Measurements from ENCODE around the gene VARS2. TPM values are rescaled to one million over a fixed set of nuclear protein-coding genes. Genes with fewer than 3 reads are reported as not detected.

The VARS2 gene
- total and polyA plus RNA-seq, 2 donors from 2014 or later, result 30.4 to 34.5 TPM

DNA sequence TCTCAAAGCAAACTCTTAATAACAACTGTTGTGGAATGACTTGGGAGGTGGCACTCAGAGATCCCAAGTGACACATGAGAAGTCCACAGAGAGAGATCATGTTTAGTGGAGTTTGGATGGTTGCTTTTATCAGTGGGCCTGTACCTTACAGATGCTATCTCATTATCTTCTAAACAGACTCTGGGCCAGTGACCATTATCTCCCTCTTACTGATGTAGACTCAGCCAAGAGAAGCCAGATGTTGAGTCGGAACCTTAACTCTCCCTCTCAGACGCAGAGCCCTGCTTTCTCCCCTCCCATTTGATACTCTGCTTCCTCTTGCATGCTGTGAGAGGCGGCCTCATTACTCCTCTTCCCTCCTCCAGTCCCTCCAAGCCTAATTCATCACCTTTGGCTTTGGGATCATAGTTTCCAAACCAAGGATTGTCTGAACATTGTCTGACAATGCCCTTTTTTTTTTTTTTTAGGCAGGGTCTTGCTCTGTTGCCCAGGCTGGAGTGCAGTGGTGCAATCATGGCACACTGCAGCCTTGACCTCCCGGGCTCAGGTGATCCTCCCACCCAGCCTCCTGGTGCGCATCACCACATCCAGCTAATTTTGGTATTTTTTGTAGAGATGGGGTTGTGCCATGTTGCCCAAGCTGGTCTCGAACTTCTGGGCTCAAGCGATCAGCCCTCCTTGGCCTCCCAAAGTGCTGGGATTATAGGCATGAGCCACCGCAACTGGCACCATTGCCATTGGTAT is 34.2 kb upstream of the VARS2 start:
- intact Hi-C loops (cut with DNase I), result loop anchor here (10.0 kb wide), 2 partner anchors 55 to 145 kb away; no protein-coding TSS in a partner anchor
- Histone ChIP-seq H3K27me3 (ENCODE audit: control insufficient read depth, insufficient read depth, low read length) (no peaks in the 10 kb centered on the region), H3K4me3 (ENCODE audit: low read length in 3 of 3) (no peak overlapping the region), H3K36me3 (ENCODE audit: control insufficient read depth in 2 of 3, insufficient read depth in 3 of 3, low read length in 3 of 3) (no peaks in the 10 kb centered on the region), H3K27ac (ENCODE audit: low read depth in 2 of 2, low read length in 2 of 2) (no peak overlapping the region), H3K4me1 (ENCODE audit: control insufficient read depth in 2 of 3, insufficient read depth in 2 of 3, low read depth in 1 of 3, low read length in 3 of 3) (peaks cover 9 to 25% (median 13%) of the 10 kb centered on the region in 3 donors), H3K9ac (ENCODE audit: low read length in 3 of 3) (no peak overlapping the region), H3K9me3 (ENCODE audit: control insufficient read depth in 2 of 3, insufficient read depth in 1 of 3, low read length in 3 of 3) (no peaks in the 10 kb centered on the region)
- DNase-seq (peak in 1 of 5 donors; percentile 41), FAIRE-seq (no peak)
- no peak for TF ChIP-seq CTCF (IDR thresholded peaks at IDR 0.05; ENCODE audit: borderline replicate concordance, extremely low read depth, insufficient read depth)

GRCh38 chr6:30880698-30881252 is 33.3 kb upstream of the VARS2 start:
- Histone ChIP-seq H3K9me3 (ENCODE audit: control insufficient read depth in 2 of 3, insufficient read depth in 1 of 3, low read length in 3 of 3) (no peaks in the 10 kb centered on the region), H3K27ac (ENCODE audit: low read depth in 2 of 2, low read length in 2 of 2) (peak overlapping the region; percentile 94 to 97), H3K9ac (ENCODE audit: low read length in 3 of 3) (peak overlapping the region in 2 of 3 donors; percentile 20 to 42), H3K4me3 (ENCODE audit: low read length in 3 of 3) (peak overlapping the region; percentile 28 to 69 (median 30)), H3K27me3 (ENCODE audit: control insufficient read depth, insufficient read depth, low read length) (no peaks in the 10 kb centered on the region), H3K4me1 (ENCODE audit: control insufficient read depth in 2 of 3, insufficient read depth in 2 of 3, low read depth in 1 of 3, low read length in 3 of 3) (peaks cover 9 to 34% (median 18%) of the 10 kb centered on the region in 3 donors), H3K36me3 (ENCODE audit: control insufficient read depth in 2 of 3, insufficient read depth in 3 of 3, low read length in 3 of 3) (no peaks in the 10 kb centered on the region)
- no peak for FAIRE-seq
- intact Hi-C loops (cut with DNase I), result loop anchor here (10.0 kb wide), 1 partner anchor 146 kb away; no protein-coding TSS in a partner anchor
- no peak for TF ChIP-seq CTCF (IDR thresholded peaks at IDR 0.05; ENCODE audit: borderline replicate concordance, extremely low read depth, insufficient read depth)
- DNase-seq, result peak; percentile 75 to 88 (median 81)

DNA sequence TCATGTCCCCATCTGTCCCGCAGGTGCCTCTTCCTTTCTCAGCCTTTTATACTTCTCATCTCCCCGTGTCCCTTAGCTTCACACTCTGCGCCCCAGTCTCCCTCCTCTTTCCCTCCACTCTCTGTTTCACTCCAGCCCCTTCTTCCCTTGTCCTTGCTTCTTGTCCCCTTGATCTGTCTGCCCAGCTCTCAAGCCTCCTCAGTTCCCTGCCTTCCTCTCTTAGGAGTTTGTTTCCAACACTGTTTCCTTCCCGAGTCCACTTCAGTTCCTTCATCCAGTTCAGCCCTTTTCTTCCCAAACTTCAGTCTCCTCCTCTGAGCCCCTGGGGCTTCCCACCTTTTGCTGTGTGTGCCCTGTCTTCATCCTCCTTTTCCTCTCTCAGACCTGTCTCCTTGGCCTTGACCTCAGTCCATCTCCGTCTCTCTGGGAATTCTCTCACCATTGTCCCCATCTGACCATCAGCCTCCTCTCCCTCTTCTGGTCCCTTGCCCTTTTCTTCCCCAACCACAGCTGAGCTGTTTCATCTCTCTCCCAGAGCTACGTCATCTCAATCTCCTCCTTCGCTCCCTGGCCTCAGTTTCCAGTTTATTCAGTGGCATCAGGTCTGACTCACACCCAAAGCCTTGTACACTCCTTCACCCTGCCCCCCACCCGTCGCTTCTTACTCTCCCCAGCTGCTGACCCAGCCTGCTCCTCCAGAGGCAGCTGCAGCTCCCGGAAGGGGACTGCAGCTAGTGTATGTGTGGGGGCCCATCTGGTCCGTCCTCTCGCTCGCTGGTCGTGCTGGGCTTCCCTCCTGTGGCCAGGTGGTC is 32.4 kb upstream of the VARS2 start:
- peak overlapping the region; percentile 94 to 97 for H3K27ac ChIP-seq (ENCODE audit: low read depth in 2 of 2, low read length in 2 of 2)

More for the DNA sequence above, 32.4 kb upstream of the VARS2 start:
- Histone ChIP-seq H3K4me3 (ENCODE audit: low read length in 3 of 3) (peak overlapping the region; percentile 30 to 69 (median 32)), H3K9ac (ENCODE audit: low read length in 3 of 3) (peak overlapping the region; percentile 11 to 67 (median 42)), H3K4me1 (ENCODE audit: control insufficient read depth in 2 of 3, insufficient read depth in 2 of 3, low read depth in 1 of 3, low read length in 3 of 3) (peaks cover 9 to 39% (median 23%) of the 10 kb centered on the region in 3 donors), H3K9me3 (ENCODE audit: control insufficient read depth in 2 of 3, insufficient read depth in 1 of 3, low read length in 3 of 3) (no peaks in the 10 kb centered on the region), H3K27me3 (ENCODE audit: control insufficient read depth, insufficient read depth, low read length) (no peaks in the 10 kb centered on the region), H3K36me3 (ENCODE audit: control insufficient read depth in 2 of 3, insufficient read depth in 3 of 3, low read length in 3 of 3) (no peaks in the 10 kb centered on the region)
- intact Hi-C loops (cut with DNase I), result loop anchor here (10.0 kb wide), 1 partner anchor 147 kb away; no protein-coding TSS in a partner anchor
- no peak for TF ChIP-seq CTCF (IDR thresholded peaks at IDR 0.05; ENCODE audit: borderline replicate concordance, extremely low read depth, insufficient read depth)
- peak; percentile 50 to 80 (median 74) for DNase-seq
- no peak for FAIRE-seq

All from kidney (tissue), 14 donors.